HK-2 (cell line): ENCODE measurements around the gene SLAMF7.
"Not testable (repeated sequence)": the region's sequence is repeated elsewhere in the genome, so short reads cannot be mapped to it uniquely, and the experiment has no call there.

Source experiments
- DNase-seq: peaks from one replicate; pipeline ENCODE4 v3.0.0-alpha.2; 2018; ENCODE audit not compliant: unreplicated experiment

The SLAMF7 gene

GRCh38 chr1:160739098-160739511 is at the start of gene SLAMF7:
Gene SLAMF7, plus strand, starts transcription at chr1:160739247. Its CDS starts 55 bp downstream, at chr1:160739302.
- no peak for DNase-seq

DNA sequence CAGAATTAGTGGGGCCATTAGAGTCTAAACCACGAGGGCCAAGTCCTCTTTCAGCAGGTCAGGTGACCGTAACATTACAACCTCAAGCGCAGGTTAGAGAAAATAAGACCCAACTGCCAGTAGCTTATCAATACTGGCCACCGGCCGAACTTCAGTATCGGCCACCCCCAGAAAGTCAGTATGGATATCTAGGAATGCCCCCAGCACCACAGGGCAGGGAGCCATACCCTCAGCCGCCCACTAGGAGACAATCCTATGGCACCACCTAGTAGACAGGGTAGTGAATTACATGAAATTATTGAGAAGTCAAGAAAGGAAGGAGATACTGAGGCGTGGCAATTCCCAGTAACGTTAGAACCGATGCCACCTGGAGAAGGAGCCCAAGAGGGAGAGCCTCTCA is 46.7 kb upstream of the SLAMF7 start:
- DNase-seq, result not testable (repeated sequence)

GRCh38 chr1:160702100-160702499 is 36.9 kb upstream of the SLAMF7 start:
- no peak for DNase-seq

GRCh38 chr1:160704250-160704649 is 34.8 kb upstream of the SLAMF7 start:
- DNase-seq, result no peak

DNA sequence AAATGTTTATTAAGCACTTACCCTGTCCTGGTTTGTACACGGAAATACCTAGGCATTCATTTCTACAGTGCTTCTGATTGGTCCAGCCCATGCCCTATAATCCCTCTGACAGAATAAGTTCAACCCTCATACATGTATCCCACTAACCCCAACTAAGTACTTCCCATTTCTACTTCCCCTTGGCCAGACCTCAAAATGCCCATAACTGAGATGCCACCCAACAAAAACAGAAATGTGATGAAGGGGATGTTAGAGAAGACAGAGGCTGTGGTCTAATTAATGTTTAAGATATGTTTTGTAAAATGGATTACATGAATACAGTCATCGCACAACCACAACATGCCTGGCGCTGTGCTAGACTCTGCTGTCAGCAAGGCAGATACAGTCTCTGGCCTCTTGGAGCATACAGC is 33.8 kb upstream of the SLAMF7 start:
- not testable (repeated sequence) for DNase-seq

DNA sequence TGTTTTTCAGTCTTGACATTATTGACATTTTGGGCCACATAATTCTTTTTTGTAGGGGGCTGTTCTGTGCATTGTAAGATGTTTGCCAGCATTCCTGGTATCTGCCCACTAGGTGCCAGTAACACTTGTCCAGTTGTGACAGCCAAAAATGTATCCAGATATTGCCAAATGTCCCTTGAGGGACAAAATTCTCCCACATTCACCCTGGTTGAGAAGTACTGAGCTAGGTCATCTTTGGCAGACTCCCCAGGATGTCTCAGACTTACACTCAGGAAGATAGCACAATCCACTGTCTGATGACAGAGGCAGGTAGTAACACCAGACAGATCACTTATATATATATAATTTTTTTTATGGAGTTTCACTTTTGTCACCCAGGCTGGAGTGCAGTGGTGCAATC is 33.3 kb upstream of the SLAMF7 start:
- DNase-seq, result no peak

DNA sequence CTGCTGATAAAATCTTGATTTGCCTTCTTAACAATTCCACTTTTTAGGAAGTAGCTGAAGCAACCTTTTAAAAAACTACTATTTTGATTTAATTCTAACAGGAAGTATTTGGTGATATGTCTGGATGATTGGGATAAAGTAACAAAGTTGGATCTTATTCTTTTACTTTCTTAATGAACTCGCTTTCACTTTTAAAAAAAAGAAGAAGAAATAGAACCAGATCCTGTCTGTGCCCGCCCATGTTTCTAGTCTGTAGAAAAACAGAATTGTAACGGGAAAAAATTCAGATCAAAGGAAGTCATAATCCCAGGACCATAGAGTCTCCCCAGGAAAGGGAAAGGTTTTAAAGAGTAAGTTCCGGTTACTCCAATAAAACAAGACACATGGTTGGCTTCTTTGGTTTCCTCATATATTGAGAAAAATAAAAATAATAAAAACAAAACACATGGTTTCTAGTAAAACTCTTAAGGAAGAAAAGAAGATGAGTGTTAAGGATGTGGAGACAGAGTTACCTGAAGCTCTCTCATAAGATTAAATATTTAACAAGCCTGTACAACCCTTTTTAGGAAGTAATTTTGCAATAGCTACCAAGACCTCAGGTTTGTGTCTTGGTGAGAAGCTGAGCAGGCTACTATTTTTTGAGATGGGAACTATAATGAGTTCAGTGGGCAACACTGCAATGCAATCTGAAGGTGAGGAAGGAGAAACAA is 32.4 kb upstream of the SLAMF7 start:
- DNase-seq, result no peak

- no peak for DNase-seq
These were observed 31.6 kb upstream of the SLAMF7 start for GRCh38 chr1:160707236-160708064.

- no peak for DNase-seq
These were observed 30.9 kb upstream of the SLAMF7 start for GRCh38 chr1:160708118-160708517.

DNA sequence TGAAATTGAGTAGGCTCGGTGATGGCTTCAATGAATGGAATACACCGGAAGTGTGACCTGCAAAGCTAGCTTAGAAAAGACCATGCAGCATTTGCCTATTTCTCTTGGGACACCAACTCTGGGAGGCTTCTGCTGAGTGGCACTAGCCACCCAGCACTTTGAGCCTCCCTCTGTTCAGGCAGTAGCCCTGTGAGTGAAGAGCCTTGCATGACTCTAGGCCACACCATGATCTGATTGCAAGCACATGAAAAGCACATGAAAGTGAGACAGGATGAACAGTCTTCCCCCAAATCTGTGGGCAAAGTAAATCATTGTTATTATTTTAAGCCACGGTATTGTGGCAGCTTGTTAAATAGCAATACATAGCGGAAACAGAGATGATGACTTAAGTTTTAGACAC is 30.2 kb upstream of the SLAMF7 start:
- DNase-seq, result no peak

DNA sequence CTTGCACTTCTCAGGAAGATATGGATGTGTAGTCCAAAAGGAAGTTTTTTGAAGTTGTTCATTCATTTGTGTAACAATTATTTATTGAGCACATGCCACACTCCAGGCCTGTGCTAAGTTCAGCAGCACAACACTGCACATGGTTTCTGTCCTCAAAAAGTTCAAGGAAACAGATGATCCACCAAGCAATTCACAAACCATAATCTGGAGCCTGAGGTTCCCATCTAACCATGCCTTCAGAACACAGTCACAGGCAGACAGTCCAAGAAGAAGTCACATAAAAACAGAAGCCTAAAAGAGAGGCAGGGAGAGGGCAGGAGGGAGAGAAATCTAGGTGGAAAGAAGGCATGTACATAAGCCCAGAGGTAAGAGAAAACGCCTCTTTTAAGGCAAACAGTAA is 29.3 kb upstream of the SLAMF7 start:
- no peak for DNase-seq

GRCh38 chr1:160710517-160711252 is 28.4 kb upstream of the SLAMF7 start:
- DNase-seq, result no peak

DNA sequence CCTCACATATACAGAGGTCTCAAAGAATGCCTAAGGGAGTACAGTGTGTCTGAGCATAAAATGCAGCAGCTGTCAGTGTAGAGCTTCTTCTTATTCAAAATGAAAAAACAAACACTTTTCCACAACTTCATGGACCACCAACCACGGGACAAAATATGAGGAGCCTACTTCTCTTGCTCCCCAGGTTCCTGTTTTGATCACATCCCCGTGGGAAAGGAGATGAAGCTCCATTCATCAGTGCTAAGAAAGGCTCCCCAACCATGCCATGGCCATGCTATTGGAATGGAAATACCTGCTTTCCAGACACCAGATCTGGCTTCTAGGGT is 27.8 kb upstream of the SLAMF7 start:
- DNase-seq, result no peak

- no peak for DNase-seq
These were observed 27.3 kb upstream of the SLAMF7 start, which contains the start of gene CD48 for GRCh38 chr1:160711602-160712311. Gene CD48, minus strand, starts transcription at chr1:160711822. Its CDS starts 59 bp downstream, at chr1:160711763.

DNA sequence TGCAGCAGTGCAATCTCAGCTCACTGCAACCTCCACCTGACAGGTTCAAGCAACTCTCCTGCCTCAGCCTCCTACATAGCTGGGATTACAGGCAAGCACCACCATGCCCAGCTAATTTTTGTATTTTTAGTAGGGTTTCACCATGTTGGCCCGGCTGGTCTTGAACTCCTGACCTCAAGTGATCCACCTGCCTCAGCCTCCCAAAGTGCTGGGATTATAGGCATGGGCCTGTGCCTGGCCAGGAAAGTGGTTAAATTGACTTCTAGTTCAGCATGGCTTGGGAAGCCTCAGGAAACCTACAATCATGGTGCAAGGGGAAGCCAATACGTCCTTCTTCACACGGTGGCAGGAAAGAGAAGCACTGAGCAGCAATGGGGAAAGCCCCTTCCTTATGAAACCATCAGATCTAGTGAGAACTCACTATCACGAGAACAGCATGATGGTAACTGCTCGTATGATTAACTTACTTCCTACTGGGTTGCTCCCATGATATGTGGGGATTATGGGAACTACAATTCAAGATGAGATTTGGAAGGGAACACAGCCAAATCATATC is 26.4 kb upstream of the SLAMF7 start:
- DNase-seq, result not testable (repeated sequence)

- DNase-seq, result no peak
These were observed 25.9 kb upstream of the SLAMF7 start for GRCh38 chr1:160713161-160713560.

DNA sequence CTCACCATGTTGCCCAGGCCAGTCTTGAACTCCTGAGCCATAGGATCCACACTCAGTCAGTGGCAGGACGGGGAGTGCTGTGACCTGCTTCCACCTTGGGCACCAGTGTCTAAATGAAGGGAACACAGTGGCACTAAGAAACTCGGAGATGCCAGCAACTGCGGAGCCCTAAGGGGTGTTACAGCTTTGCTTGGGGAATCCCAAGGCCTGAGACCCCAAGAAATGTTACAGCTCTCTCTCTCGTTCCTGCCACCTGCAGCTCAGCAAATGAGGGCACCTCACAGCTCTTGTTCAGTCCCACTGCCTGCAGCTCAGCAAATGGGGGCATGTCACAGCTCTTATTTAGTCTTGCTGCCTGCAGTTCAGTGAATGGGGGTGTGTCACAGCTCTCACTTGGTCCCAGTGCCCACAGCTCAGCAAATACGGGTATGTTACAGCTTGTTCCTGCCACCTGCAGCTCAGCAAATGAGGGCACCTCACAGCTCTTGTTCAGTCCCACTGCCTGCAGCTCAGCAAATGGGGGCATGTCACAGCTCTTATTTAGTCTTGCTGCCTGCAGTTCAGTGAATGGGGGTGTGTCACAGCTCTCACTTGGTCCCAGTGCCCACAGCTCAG is 24.9 kb upstream of the SLAMF7 start:
- not testable (repeated sequence) for DNase-seq

GRCh38 chr1:160716013-160716412 is 23.0 kb upstream of the SLAMF7 start:
- no peak for DNase-seq

DNA sequence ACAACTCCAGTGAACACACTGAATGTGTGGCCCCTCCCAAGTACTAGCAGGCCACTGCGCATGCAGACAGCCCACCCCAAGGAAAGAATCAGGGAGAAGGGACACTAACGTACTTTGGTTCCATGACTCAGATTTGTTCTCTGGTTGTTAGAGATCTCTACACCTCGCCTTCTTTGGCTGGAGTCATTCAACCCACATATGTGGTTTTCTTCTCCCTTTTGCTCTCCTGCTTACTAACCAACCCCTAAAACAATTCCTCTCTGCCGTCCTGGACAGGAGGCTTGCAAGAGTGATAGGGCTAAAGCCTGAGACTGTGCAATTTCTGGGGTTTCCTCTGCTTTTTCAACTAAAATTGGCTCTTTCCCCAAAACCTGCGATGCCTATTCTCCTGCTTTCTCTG is 21.7 kb upstream of the SLAMF7 start:
- no peak for DNase-seq

- no peak for DNase-seq
These were observed 20.8 kb upstream of the SLAMF7 start for GRCh38 chr1:160718210-160718609.
